HG03558 (cell line): ENCODE results near the gene ZNF638.

Experiments used
- ATAC-seq: cut with Tn5 transposase; IDR thresholded peaks from one replicate; pipeline ENCODE4 v1.9.1; 2021; ENCODE audit warnings: moderate number of reproducible peaks; ENCODE audit not compliant: unreplicated experiment; ENCODE audit errors: extremely low read depth

ZNF638 gene

DNA sequence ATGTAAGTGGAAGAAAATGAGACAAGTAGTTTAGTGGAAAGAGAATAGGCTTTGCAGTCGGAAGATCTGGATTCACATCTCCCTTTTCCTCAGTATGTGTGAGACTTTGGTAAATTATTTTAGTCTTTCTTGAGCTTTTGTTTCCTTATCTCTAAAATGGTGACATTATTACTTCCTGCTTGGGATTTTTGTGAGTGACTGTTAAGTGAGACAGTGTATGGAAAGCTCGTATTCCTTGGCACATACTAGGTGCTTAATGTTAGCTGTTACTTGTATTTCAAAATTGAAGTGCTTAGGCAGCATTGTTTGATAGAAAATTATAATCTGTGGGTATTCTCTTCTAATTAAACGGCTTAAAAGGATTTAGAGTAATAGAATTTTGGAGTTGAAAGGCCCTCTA, 2.0 kb downstream of the ZNF638 start:
- ATAC-seq = no peak

DNA sequence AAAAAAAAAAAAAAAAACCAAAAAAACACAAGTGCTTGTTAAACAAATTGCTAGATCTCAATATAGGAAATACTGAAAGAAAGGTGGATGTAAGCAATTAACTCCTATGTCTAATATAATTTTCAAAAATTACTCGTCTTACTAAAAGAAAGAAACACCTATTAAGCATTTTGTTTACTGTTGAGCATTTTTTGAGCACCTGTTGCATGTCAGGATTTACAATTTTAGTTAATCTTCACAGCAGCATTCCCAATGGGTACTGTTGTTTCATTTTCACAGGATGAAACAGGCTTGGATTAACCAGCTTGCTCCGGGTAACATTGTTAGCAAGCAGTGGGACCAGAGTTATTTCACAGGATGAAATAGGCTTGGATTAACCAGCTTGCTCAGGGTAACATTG, 4.8 kb downstream of the ZNF638 start:
- ATAC-seq = no peak

DNA sequence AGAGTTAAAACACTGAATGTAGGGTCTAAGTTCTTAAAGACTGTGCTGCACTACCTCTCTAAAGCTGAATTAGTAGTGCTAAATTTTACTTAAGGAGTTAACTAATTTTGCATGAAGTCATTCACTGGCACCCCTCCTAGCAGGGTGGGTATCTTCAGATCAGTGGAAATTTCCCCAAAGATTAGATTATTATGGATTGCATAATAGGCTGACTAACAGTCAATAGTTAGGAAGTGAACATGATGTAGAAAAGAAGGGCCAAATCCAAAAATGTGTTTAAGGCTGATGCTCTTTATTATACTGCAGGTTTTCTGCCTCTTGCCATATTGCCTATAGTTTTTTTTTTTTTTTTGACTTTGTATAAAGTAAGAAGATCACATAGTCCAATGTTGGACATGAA, 5.2 kb downstream of the ZNF638 start:
- ATAC-seq = no peak

DNA sequence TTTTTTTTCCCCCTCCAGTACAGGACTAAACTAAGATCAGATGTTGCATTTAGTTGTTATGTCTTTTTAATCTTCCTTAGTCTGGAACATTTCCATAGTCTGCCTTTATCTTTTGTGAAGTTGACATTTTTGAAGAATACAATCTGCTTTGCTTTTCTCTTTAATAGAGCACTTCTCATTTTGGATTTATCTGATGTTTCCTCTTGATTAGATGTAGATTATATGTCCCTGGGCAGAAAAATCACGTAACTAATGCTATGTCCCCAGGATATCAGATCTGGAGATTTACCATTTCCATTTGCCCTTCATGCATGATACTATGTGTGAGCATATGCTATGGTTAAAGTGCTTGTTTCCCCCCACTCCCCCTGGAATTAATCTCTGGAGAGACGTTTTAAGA, 6.2 kb downstream of the ZNF638 start:
- ATAC-seq = no peak

DNA sequence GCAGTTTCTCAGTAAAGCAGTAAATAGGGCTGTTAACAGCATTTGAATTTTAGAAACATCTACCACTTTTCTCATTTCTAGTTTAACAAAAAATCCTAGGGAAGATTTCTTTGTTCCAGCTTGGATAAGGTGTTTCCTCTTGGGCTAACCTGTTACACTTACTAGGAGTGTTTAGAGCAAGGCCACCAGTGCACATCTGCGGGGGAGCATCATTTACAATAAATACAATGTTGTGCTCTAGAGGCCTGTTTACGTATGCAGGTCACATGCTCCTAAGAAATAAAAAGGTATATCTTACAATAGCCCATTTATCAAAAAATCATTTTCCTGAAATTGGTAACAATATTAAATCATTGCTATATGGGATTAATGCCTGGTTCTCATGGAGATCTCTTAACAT, 8.1 kb downstream of the ZNF638 start:
- no peak for ATAC-seq

DNA sequence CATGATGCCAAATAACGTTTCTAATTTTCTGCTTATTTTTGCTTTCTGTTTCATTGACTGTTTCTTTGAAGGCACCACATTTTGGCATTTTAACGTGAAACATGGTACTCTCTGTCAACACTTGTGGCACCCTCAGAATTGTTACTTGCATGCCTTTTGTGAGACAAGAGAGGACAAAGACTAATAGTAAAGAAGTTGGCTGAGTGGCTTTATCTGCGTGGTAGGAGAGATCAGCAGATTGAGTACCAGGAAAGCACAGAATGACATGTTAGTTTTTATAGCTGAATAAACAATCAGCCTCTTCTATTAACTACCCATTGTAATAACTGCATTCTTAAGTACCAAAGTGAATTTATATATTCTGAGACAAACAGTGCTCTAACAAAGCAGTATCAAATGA, 8.6 kb downstream of the ZNF638 start:
- ATAC-seq = no peak

DNA sequence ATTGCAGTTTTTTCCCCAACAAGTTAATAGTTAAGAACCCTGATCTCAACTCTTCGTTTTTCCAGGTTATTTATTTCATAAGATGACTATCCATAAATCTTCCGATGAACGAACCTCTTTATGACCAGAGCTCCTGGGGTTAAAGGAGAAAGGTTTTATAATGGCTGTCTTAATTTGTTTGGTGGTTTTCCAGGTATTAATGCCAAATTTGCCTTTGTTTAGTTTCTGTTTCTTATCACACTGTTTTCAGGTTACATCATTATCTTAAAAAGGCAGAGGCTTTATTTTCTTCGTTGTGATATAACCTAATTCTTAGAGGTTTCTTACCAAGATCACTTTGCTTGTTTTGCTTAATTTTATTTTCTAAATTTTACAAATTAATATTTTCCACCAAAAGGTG, 10.1 kb downstream of the ZNF638 start:
- no peak for ATAC-seq

DNA sequence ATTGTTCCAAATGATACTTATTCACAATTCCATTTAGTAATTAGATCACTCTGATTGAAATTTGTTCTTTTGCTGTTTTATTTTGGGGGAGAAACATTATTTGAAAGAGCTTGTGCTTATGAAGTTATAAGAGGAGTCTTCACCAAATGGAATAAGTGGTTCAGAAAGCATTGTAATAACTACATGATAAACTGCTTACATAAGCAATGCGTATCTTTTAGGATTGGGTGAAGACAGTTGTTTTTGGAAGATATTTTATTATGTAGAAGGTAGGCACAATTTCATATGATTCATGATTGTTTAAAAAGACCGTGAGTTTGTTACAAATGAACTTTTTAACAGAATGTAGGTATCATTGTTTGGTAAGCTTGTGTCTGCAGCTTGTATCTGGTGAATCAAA, 14.5 kb downstream of the ZNF638 start:
- no peak for ATAC-seq

DNA sequence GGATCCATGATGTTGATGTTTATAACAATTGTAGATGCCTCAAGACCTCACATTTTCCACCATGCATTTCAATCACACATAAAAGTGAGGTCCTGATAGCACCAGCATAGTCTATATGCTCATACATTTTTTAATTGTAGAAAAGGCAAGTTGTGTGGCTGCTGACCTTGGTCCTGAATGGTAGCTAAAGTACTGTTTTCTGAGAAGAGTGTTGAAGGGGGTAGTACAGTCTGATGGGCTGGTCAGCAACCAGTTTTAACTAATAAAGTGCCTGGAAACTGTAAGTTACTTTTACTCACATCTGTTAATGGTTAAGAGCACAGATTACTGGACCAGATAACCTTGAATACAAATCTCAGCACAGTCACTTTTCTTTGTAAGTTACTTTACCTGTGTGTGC, 15.9 kb downstream of the ZNF638 start:
- ATAC-seq = no peak

DNA sequence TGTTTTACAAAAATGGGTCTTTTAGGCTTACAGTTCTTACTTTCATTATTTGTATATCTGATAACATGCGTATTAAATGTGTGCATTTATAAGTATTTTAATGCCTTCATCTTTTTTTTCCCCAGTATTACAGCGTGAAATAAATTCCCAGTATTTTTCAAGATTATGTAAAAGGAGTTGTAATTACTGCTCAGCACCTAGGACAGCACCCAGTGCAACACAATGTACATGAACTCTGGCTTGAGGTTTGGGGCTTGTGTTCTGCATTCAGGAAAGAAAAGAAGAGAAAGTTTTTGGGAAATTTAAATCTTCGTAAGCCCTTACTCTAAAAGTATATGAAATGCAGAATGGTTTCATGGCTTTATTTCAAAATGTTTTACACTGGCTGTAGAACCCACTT, 16.7 kb downstream of the ZNF638 start:
- ATAC-seq = no peak

DNA sequence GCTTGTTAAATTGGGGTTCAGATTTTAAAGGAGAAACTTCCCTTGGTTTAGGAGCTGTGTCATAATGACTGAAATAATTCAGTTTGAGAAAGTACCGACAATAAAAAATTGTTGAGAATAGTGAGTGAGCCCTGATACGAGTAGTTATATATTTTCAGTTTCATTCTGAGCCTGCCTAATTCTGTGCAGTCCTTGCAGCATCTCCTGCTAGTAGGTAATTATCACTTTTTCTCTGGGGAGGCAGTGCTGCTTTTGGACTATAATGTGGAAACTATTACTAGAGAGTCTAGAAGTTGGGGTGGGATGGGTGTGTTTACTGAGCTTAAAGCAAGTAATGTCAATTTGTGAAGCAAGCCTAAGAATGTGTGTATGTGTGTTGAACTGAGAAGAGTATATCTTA, 21.7 kb downstream of the ZNF638 start:
- peak; percentile 71 for ATAC-seq

DNA sequence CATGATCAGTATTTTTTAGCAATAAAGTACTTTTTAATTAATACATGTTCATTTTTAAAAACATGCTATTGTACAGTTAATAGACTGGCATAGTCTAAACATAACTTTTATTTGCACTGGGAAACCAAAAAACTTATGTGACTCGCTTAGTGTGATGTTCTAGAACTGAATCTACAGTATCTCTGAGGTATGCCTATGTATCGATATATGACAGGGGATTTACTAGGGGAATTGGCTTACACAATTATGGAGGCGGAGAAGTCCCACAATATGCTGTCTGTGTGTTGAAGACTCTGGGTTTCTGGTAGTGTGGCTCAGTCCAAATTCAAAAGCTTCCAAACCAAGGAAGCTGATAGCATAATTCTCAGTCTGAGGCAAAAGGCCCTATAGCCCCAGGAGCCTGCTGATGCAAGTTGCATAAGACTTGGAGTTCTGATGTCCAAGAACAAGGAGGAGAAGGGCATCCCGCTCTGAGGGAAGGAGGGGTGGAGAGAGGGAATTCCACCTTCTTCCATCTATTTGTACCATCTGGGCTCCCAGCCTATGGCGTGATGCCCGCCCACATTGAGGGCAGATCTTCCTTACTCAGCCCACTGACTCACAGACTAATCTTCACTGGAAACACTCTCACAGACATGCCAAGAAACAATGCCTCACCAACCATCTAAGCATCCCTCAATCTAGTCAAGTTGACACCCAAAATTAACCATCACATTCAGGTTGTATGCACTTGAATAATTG, 27.5 kb downstream of the ZNF638 start:
- ATAC-seq = no peak

DNA sequence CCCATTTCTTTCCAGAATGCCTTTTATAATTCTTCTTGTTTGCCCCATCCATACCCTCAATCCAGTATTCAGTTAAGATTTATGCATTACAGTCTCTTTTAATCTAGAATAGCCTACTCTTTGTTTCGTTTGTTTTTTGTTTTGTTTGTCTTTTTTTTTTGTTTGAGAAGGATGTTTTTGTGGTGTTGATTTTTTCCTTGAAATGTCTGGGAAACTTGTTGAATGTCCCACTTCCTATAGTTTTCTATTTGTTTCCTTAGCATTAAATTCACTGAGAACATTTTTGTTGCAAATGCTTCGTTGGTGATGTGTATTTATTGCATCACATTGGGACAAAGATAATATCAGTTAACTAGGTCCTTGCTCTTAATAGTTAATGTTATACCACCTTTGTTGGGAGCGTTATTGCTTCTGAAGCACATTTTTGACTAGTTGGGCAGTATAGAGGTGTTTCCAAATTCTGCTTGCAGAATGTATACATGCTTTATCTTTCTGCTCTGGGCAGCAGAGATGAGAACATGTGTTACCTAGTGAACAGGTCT, 28.9 kb downstream of the ZNF638 start:
- no peak for ATAC-seq

DNA sequence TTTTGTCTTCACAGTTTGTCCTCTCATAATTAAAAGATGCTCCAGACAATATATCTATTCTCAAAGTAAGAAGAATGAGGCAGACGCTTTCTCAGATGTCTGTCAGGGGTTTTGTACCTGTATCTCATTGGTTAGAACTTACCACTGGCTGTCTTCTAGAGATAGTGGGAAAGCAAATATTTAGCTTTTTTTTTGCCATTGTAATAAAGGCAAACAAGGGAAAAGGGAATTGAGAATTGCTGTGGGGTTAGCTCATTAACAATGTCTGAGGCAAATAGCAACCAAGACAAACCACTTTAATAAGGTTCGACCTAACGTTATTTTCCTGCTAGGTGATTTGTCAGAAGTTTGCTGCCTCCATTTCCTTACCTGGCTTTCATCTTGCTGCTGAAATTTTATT, 30.0 kb downstream of the ZNF638 start:
- ATAC-seq = no peak

DNA sequence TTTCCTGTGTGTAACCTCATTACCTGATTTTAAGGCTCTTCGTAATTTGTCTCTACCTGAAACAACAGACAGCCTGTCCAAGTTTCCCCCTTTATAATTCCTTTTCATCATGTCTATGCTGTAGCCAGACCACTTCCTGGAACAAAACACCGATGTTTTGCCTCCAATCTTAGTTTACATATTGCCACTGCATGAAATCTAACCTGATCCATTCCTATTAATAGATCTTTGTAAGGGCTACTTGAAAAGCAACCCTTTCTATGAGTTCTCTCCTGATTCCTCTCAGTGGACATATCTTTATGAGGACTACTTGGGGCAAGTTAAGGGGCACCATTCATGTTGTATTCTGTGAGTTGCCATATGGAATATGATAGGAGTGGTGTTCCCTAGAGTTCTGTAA, 30.9 kb downstream of the ZNF638 start:
- ATAC-seq = no peak

DNA sequence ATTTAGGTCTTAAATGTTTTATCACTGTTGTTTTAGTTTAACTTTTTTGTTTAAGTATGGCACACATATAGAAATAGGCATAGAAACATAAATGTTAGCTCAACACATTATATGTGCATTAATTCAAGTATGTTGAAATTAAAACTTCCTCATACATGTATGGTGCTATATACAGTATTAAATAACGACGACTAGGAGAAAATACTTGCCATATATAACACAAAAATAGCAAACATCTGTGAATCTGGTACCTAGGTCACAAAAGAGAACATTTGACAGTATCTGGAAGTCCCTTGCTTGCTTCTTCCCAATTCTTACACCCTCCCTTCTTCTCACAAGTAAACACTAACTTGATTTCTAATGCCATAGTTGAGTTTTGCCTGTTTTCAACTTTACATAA, 38.4 kb downstream of the ZNF638 start:
- ATAC-seq = no peak

DNA sequence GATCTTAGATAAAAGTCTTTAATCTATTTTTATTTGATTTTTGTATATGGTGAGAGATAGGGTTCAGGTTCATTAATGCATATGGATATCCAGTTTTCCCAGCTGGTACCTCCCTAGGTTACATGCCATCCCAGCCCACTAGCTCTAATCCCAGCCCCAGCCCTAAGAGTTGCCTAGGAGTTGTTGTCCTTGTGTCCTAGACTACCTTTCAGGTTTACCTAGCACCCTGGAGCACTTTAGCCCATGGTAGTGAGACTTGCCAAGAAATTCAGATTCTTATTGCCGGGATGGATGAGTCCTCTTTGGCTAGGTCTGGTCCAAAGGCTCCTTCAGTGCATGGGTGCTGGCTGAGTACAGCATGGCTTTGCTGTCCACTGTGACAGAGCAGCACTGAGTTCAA, 40.5 kb downstream of the ZNF638 start:
- no peak for ATAC-seq

DNA sequence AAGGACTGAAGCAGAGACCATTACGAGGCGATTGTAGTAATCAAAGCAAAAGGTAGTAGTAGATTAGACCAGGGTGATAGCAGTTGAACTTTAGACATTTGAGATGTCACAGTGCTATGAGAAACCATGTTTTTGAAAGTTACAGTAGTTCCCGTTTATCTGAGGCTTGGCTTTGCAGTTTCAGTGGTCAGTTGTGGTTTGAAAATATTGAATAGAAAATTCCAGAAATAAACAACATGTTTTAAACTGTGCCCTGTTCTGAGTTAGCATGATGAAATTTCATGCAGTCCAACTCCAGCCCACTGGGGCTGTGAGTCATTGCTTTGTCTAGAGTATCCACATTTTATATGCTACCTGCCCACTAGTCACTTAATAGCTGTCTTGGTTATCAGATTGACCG, 47.5 kb downstream of the ZNF638 start:
- no peak for ATAC-seq

DNA sequence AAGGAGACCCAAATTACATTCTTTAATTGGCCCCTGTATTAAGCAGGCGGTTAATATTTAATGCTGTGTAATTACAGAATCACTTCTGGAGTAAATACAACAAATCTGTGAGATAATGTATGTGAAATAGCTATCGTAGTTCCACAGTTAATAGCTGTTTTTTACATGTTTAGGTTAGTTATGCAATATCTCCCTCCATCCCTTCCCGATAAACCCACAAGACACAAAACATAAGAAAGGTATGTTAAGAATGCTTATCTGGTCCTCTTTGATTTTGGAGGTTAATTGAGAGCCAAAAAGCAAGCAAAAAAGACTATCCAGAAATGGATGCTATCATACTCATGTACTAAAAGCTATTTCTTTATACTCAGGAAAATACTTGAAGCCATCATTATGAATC, 49.1 kb downstream of the ZNF638 start:
- no peak for ATAC-seq

DNA sequence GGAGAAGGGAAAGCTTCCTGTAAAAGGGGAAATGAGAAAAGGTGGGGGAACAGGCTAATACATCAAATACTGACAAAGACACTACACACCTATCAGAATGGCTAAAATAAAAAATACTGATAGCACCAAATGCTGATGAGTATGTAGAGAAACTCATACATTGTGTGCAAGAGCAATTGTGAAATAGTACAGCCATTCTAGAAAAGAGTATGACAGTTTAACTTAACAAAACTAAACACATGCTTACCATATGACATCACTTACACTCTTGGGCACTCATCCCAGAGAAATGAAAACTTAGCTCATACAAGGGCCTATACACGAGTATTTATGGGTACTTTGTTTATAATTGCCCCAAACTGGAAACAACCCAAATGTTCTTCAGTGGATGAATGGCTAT, 53.4 kb downstream of the ZNF638 start:
- no peak for ATAC-seq

DNA sequence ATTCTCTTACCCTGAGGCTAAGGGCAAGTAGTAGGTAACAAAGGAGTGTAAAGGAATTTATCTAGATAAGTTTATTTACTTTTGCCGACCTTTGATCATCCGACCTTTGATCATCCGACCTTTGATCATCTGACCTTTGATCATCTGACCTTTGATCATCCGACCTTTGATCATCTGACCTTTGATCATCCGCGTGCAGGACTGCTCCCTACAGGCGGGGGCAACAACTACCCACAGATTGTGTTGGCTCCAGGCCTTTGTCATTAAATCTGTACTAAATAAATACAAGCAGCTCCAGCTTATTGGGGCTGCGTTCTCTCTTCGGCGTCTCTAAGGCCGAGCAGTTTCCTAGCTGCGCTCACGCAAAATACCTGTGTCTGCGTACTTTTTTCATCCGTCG, 56.6 kb downstream of the ZNF638 start:
- no peak for ATAC-seq

DNA sequence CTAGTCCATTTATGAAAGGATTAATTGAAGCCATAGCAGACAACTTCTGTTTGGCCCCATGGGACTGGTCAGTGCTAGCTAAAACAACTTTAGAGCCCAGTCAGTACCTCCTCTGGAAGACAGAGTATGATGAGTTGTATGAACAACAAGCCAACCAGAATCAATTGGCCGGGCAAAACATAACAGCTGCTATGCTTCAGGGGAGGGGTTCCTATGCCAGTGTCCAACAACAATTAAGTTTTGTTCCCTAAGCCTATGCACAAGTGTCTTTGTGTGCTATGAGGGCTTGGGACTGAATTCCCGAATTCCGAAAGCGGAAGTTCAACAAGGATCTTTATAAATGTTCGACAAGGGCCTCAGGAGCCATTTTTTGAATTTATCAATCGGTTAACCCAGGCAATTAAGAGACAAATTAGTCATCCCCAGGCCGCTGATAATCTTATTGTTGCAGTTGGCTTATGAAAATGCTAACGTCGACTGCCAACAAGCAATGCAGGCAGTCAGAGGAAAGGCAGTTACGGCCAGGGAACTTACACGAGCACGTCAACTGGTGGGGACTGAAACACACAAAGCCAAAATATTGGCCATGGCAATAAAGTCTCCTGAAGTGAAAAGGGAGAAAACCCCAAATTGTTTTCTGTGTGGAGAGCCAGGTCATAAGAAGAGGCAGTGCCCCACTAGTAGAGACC, 57.9 kb downstream of the ZNF638 start:
- no peak for ATAC-seq
